Measurements from ENCODE around the gene TTC6.

- TF ChIP-seq, protein P1, sequence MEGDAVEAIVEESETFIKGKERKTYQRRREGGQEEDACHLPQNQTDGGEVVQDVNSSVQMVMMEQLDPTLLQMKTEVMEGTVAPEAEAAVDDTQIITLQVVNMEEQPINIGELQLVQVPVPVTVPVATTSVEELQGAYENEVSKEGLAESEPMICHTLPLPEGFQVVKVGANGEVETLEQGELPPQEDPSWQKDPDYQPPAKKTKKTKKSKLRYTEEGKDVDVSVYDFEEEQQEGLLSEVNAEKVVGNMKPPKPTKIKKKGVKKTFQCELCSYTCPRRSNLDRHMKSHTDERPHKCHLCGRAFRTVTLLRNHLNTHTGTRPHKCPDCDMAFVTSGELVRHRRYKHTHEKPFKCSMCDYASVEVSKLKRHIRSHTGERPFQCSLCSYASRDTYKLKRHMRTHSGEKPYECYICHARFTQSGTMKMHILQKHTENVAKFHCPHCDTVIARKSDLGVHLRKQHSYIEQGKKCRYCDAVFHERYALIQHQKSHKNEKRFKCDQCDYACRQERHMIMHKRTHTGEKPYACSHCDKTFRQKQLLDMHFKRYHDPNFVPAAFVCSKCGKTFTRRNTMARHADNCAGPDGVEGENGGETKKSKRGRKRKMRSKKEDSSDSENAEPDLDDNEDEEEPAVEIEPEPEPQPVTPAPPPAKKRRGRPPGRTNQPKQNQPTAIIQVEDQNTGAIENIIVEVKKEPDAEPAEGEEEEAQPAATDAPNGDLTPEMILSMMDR (conservative IDR thresholded peaks at IDR 0.05; ENCODE audit: low read depth, low read length): no peak
- TF ChIP-seq POLR2A (IDR thresholded peaks at IDR 0.05; ENCODE audit: low read depth, low read length): no peak
- no peak for TF ChIP-seq USF2 (IDR thresholded peaks at IDR 0.05; ENCODE audit: low read depth, low read length)
- TF ChIP-seq MAFK (IDR thresholded peaks at IDR 0.05; ENCODE audit: low read depth, low read length): no peak
- TF ChIP-seq SMC3 (IDR thresholded peaks at IDR 0.05; ENCODE audit: low read depth, low read length): no peak
- TF ChIP-seq RAD21 (IDR thresholded peaks at IDR 0.05; ENCODE audit: low read length): no peak
- TF ChIP-seq FOS (IDR thresholded peaks at IDR 0.05; ENCODE audit: low read depth, low read length): no peak
- TF ChIP-seq BHLHE40 (IDR thresholded peaks at IDR 0.05; ENCODE audit: low read depth, low read length): no peak
- TF ChIP-seq RFX5 (IDR thresholded peaks at IDR 0.05; ENCODE audit: low read depth, low read length): no peak
- TF ChIP-seq RCOR1 (IDR thresholded peaks at IDR 0.05; ENCODE audit: insufficient replicate concordance, low read length): no peak
- TF ChIP-seq MXI1 (IDR thresholded peaks at IDR 0.05; ENCODE audit: borderline replicate concordance, low read depth, low read length): no peak
- no peak for TF ChIP-seq CEBPB (IDR thresholded peaks at IDR 0.05; ENCODE audit: low read depth, low read length)
- no peak for TF ChIP-seq MAZ (IDR thresholded peaks at IDR 0.05; ENCODE audit: borderline replicate concordance, low read depth, low read length)
These were observed 44.3 kb upstream of the TTC6 start for GRCh38 chr14:37551119-37551518.

Data from IMR-90 (cell line).